H7 (cell line): ENCODE measurements around the gene SSX7. TPM values are rescaled to one million over a fixed set of nuclear protein-coding genes. Genes with fewer than 3 reads are reported as not detected.
"Not testable (repeated sequence)": the region's sequence is repeated elsewhere in the genome, so short reads cannot be mapped to it uniquely, and the experiment has no call there.

Experiments used
- DNase-seq: peaks from one replicate; pipeline ENCODE4 v3.0.0; 2012
- H3K27me3 ChIP-seq: 2 replicates; pipeline ENCODE4 v1.6.0; 2011; ENCODE audit warnings: mild to moderate bottlenecking, low read length; ENCODE audit not compliant: control insufficient read depth, insufficient read depth
- H3K36me3 ChIP-seq: replicated peaks from 2 replicates; pipeline ENCODE4 v1.5.1; 2011; ENCODE audit warnings: low read length; ENCODE audit not compliant: control insufficient read depth, insufficient read depth
- H3K4me3 ChIP-seq: 2 replicates; pipeline ENCODE4 v1.5.1; 2011; ENCODE audit warnings: low read depth, mild to moderate bottlenecking, control low read depth, low read length, moderate library complexity; ENCODE audit not compliant: insufficient read depth
- total RNA-seq: library from RNA; depleted of rRNA; stranded (reverse); fragments of >200 nt; shearing (Covaris generic); gene quantifications from 2 replicates; pipeline ENCODE4 v1.2.3, GENCODE V29; 2014; rRNA removed

SSX7 gene, protein sequence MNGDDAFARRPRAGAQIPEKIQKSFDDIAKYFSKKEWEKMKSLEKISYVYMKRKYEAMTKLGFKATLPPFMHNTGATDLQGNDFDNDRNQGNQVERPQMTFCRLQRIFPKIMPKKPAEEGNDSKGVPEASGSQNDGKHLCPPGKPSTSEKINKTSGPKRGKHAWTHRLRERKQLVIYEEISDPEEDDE
- not detected in 2 replicates for total RNA-seq

- not testable (repeated sequence) for DNase-seq, H3K4me3 ChIP-seq, H3K27me3 ChIP-seq, H3K36me3 ChIP-seq
Measured at GRCh38 chrX:52654800-52655199, at the start of gene SSX7. TSS of gene SSX7 (minus strand) at chrX:52654900. CDS start at chrX:52653472, 1,428 bp downstream.

GRCh38 chrX:52692034-52692433, 37.3 kb upstream of the SSX7 start:
- DNase-seq, H3K4me3 ChIP-seq, H3K27me3 ChIP-seq, H3K36me3 ChIP-seq: not testable (repeated sequence)

GRCh38 chrX:52662218-52662617, 7.5 kb upstream of the SSX7 start:
- H3K4me3 ChIP-seq, DNase-seq, H3K36me3 ChIP-seq, H3K27me3 ChIP-seq: not testable (repeated sequence)

DNA sequence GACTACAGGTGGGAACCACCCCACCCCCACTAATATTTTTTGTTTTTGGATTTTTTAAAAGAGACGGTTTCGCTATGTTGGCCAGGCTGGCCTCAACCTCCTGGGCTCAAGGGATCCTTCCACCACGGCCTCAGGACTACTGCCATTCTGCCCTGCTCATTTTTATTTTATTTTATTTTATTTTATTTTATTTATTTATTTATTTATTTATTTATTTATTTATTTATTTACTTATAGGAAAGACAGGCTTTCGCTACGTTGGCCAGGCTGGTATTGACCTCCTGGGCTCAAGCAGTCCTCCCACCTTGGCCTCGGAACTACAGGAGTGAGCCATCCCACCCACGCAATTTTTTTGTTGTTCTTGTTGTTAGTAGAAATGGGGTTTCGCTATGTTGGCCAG, 775 bp upstream of the SSX7 start:
- not testable (repeated sequence) for H3K4me3 ChIP-seq, H3K27me3 ChIP-seq, H3K36me3 ChIP-seq, DNase-seq

DNA sequence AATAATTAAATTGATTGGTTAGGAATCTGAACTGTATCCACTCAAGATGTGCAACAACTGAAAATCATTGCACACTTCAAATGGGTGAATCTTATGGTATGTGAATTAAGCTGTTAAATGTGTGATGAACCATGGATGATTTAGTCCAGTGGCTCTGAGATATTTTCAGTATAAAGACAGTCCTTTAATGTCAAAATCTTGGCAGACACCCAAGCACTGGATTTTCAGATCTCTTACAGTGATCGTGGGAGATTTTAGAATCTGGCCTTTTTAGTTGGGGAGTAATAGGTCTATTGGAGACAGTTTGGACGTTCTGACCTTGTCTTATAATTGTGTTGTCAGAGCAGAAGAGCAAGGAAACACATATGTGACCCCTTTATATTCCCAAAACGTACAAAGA, 4.0 kb downstream of the SSX7 start:
- H3K27me3 ChIP-seq, DNase-seq, H3K4me3 ChIP-seq, H3K36me3 ChIP-seq: not testable (repeated sequence)

DNA sequence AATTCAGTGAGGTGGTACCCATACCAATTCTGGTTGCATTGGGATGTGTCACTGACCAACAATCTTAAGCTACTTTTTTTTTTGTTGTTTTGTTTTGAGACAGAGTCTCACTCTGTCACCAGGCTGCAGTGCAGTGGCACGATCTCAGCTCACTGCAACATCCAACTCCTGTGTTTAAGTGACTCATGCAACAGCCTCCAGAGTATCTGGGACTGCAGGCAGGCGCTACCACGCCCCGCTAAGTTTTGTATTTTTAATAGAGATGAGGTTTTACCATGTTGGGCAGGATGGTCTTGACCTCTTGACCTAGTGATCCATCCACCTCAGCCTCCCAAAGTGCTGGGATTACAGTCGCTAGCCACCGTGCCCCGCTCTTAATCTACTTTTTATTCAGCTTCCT, 5.7 kb downstream of the SSX7 start:
- H3K36me3 ChIP-seq, H3K27me3 ChIP-seq, DNase-seq, H3K4me3 ChIP-seq: not testable (repeated sequence)

- not testable (repeated sequence) for H3K4me3 ChIP-seq, DNase-seq, H3K36me3 ChIP-seq, H3K27me3 ChIP-seq
Measured at GRCh38 chrX:52628483-52628882, 26.2 kb downstream of the SSX7 start.

DNA sequence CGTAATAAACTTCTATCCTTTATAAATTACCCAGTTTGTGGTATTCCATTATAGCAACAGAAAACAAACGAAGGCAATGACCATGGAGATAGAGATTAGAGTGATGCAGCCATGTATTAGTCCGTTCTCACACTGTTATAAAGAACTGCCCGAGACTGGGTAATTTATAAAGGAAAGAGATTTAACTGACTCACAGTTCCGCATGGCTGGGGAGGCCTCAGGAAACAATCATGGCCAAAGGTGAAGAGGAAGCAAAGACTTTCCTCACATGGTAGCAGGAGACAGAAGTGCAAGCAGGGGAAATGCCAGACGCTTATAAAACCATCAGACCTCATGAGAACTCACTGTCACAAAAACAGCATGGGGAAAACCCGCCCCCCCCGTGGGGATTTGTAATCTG, 34.0 kb downstream of the SSX7 start:
- H3K36me3 ChIP-seq, DNase-seq, H3K27me3 ChIP-seq, H3K4me3 ChIP-seq: not testable (repeated sequence)

DNA sequence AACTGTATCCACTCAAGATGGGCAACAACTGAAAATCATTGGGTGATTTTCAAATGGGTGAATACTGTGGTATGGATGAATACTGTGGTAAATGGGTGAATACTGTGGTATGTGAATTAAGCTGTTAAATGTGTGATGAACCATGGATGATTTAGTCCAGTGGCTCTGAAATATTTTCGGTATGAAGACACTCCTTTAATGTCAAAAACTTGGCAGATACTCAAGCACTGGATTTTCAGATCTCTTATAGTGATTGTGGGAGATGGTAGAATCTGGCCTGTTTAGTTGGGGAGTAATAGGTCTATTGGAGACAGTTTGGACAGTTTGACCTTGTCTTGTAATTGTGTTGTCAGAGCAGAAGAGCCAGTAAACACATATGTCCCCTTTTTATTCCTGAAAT, 45.7 kb downstream of the SSX7 start:
- no peak for DNase-seq
- Histone ChIP-seq H3K36me3 (no peaks in the 10 kb centered on the region), H3K4me3 (no peak overlapping the region), H3K27me3 (no peaks in the 10 kb centered on the region)

GRCh38 chrX:52603151-52603550, 51.5 kb downstream of the SSX7 start:
- not testable (repeated sequence) for H3K36me3 ChIP-seq, H3K27me3 ChIP-seq, DNase-seq, H3K4me3 ChIP-seq

DNA sequence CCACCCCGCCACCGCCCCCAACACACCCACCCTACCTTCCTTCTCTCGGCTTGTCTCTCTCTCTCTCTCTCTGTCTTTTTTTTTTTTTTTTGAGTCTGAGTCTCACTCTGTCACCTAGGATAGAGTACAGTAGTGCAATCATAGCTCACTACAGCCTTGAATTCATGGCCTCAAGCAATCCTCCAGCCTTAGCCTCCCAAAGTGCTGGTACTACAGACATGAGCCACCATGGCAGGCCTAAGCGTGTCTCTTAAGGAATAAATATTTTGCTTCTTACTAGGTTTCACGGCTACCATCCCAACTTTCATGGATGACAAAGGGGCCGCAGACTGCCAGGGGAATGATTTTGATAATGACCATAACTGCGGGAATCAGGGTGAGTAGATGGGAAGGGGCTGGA, 55.8 kb downstream of the SSX7 start:
- no peak for DNase-seq
- H3K36me3 ChIP-seq = no peaks in the 10 kb centered on the region
- no peaks in the 10 kb centered on the region for H3K27me3 ChIP-seq
- no peak overlapping the region for H3K4me3 ChIP-seq

GRCh38 chrX:52594658-52595057, 60.0 kb downstream of the SSX7 start:
- Histone ChIP-seq H3K36me3 (no peaks in the 10 kb centered on the region), H3K27me3 (no peaks in the 10 kb centered on the region), H3K4me3 (no peak overlapping the region)
- no peak for DNase-seq

Other genes with a start within 250 kb of the SSX7 start
- not detected in 2 replicates for gene XAGE1A, start 159.1 kb downstream of the SSX7 start, total RNA-seq
- gene XAGE1B, start 137.8 kb downstream of the SSX7 start, total RNA-seq = not detected in 2 replicates
- gene SSX2, start 52.3 kb upstream of the SSX7 start, total RNA-seq = 0.45 TPM in 1 of 2 replicates, not detected in the other
- gene SSX2B, start 96.4 kb upstream of the SSX7 start, total RNA-seq = 0.10 TPM in 1 of 2 replicates, not detected in the other
- gene SPANXN5, start 142.5 kb upstream of the SSX7 start, total RNA-seq = not detected in 2 replicates
- not detected in 2 replicates for gene XAGE5, start 156.4 kb upstream of the SSX7 start, total RNA-seq
- not detected in 2 replicates for gene XAGE3, start 213.2 kb upstream of the SSX7 start, total RNA-seq
- gene FAM156B, start 242.4 kb upstream of the SSX7 start, total RNA-seq = 21.5 and 24.3 TPM in 2 replicates